Amniotic epithelial cell (primary cell): Measurements from ENCODE around the gene TICRR.
"Not testable (repeated sequence)": the region's sequence is repeated elsewhere in the genome, so short reads cannot be mapped to it uniquely, and the experiment has no call there.

Experiments
- DNase-seq: peaks from one replicate; pipeline ENCODE4 v3.0.0-alpha.2; 2010; ENCODE audit warnings: low read depth

TICRR gene

GRCh38 chr15:89569090-89569745 is 6.1 kb upstream of the TICRR start:
- DNase-seq: no peak

GRCh38 chr15:89575656-89576416 is 567 bp downstream of the TICRR start:
- no peak for DNase-seq

- DNase-seq: peak; percentile 29
Measured at GRCh38 chr15:89576417-89576773, 1.1 kb downstream of the TICRR start.

- no peak for DNase-seq
Measured at GRCh38 chr15:89577776-89578115, 2.5 kb downstream of the TICRR start.

GRCh38 chr15:89578146-89578545 is 2.9 kb downstream of the TICRR start:
- no peak for DNase-seq

GRCh38 chr15:89580747-89581146 is 5.5 kb downstream of the TICRR start:
- DNase-seq: not testable (repeated sequence)

GRCh38 chr15:89586651-89587050 is 11.4 kb downstream of the TICRR start:
- DNase-seq: no peak

- DNase-seq: peak; percentile 63
Measured at GRCh38 chr15:89587955-89588354, 12.7 kb downstream of the TICRR start.

GRCh38 chr15:89591834-89592233 is 16.6 kb downstream of the TICRR start:
- peak; percentile 34 for DNase-seq

- no peak for DNase-seq
Measured at GRCh38 chr15:89593018-89593417, 17.7 kb downstream of the TICRR start.

GRCh38 chr15:89599021-89599420 is 23.8 kb downstream of the TICRR start:
- peak; percentile 72 for DNase-seq

- DNase-seq: no peak
Measured at GRCh38 chr15:89611317-89611716, 36.0 kb downstream of the TICRR start.

- no peak for DNase-seq
Measured at GRCh38 chr15:89613031-89613430, 37.8 kb downstream of the TICRR start.

- DNase-seq: peak; percentile 34
Measured at GRCh38 chr15:89614164-89614563, 38.9 kb downstream of the TICRR start.

GRCh38 chr15:89615135-89615534 is 39.9 kb downstream of the TICRR start:
- peak; percentile 37 for DNase-seq

- no peak for DNase-seq
Measured at GRCh38 chr15:89616228-89616627, 41.0 kb downstream of the TICRR start.

- DNase-seq: no peak
Measured at GRCh38 chr15:89621547-89621946, 46.3 kb downstream of the TICRR start.

- DNase-seq: peak; percentile 38
Measured at GRCh38 chr15:89623165-89623564, 47.9 kb downstream of the TICRR start.

GRCh38 chr15:89625716-89626115 is 50.4 kb downstream of the TICRR start:
- DNase-seq: no peak

GRCh38 chr15:89627256-89627970 is 52.1 kb downstream of the TICRR start:
- DNase-seq: no peak

GRCh38 chr15:89628301-89628700 is 53.0 kb downstream of the TICRR start:
- no peak for DNase-seq

GRCh38 chr15:89628806-89629715 is 53.8 kb downstream of the TICRR start:
- no peak for DNase-seq
